GM12891 (cell line): Measurements from ENCODE around the gene CGRRF1.

ENCODE experiments used
- POLR2A ChIP-seq: IDR thresholded peaks from 2 replicates; pipeline ENCODE4 v1.6.1; 2011; ENCODE audit warnings: low read depth, low read length, control low read depth
- POLR2AphosphoS5 ChIP-seq: IDR thresholded peaks from 2 replicates; pipeline ENCODE4 v1.6.1; 2011; ENCODE audit warnings: low read depth, low read length, control low read depth

DNA sequence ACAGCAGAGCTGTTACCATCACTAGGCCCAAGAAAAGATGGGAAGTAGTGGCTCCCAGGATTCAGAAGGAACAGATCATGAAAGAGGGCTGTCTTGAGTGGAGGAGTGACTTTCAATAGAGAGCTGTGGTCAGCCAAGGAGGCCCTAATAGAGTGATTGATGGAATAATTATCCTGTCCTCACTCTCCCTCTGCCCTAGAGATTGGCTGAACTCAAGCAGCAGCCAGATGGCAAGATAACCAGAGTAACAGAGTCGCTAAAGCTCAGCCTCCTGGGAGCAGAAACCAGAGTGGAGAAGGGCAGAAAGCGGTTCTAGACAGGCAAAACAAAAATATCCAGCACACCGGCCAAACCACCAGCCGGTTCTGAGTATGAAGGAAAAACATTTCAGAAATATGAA is 44.1 kb upstream of the CGRRF1 start:
- TF ChIP-seq POLR2AphosphoS5 (no peak), POLR2A (no peak)
